Retinal pigment epithelial cell (primary cell): Measurements from ENCODE around the gene CALHM6.
"Not testable (repeated sequence)": the region's sequence is repeated elsewhere in the genome, so short reads cannot be mapped to it uniquely, and the experiment has no call there.

Source experiments
- DNase-seq: peaks from one replicate; pipeline ENCODE4 v3.0.0-alpha.2; 2010; ENCODE audit warnings: low read depth
- H3K4me3 ChIP-seq: 2 replicates; pipeline ENCODE4 v1.5.1; 2011; ENCODE audit warnings: mild to moderate bottlenecking, low read length, control low read depth, moderate library complexity
- CTCF ChIP-seq: conservative IDR thresholded peaks from 2 replicates; pipeline ENCODE4 v1.5.1; 2011; ENCODE audit warnings: low read depth, low read length, control low read depth, inconsistent platforms

Gene CALHM6

GRCh38 chr6:116491610-116492330 lies 30.6 kb downstream of the CALHM6 start:
- no peak for DNase-seq
- no peak for TF ChIP-seq CTCF
- no peak overlapping the region for H3K4me3 ChIP-seq

GRCh38 chr6:116492331-116493067 lies 31.3 kb downstream of the CALHM6 start:
- H3K4me3 ChIP-seq: no peak overlapping the region
- DNase-seq: no peak
- TF ChIP-seq CTCF: no peak

GRCh38 chr6:116495161-116495560 lies 34.0 kb downstream of the CALHM6 start:
- not testable (repeated sequence) for H3K4me3 ChIP-seq, DNase-seq

- DNase-seq: no peak
- H3K4me3 ChIP-seq: no peak overlapping the region
- TF ChIP-seq CTCF: no peak
These were observed 36.0 kb downstream of the CALHM6 start for GRCh38 chr6:116497113-116497676.

- H3K4me3 ChIP-seq: no peak overlapping the region
- no peak for TF ChIP-seq CTCF
- no peak for DNase-seq
These were observed 39.8 kb downstream of the CALHM6 start for GRCh38 chr6:116500969-116501433.

- no peak for TF ChIP-seq CTCF
- no peak overlapping the region for H3K4me3 ChIP-seq
- DNase-seq: no peak
These were observed 46.1 kb downstream of the CALHM6 start for GRCh38 chr6:116507324-116507723.

GRCh38 chr6:116508527-116508926 lies 47.4 kb downstream of the CALHM6 start:
- DNase-seq: no peak
- H3K4me3 ChIP-seq: no peak overlapping the region
- TF ChIP-seq CTCF: no peak
